Smooth muscle cell (in vitro differentiated cells): ENCODE results near the gene SLC30A4. TPM values are rescaled to one million over a fixed set of nuclear protein-coding genes. Genes with fewer than 3 reads are reported as not detected.
A peak's percentile ranks its signal among the peaks of the same experiment; 100 is the strongest.

Source experiments
- DNase-seq: peaks from one replicate; lab custom pipeline; 2025; ENCODE audit not compliant: unreplicated experiment; lab: John Stamatoyannopoulos, UW
- H2AFZ ChIP-seq: fragments of 200-600 bp; sonication (generic); 2 replicates; pipeline ENCODE4 v1.6.0; 2016; ENCODE audit warnings: antibody characterized with exemption, low read depth, mild to moderate bottlenecking
- H3F3A ChIP-seq: fragments of 200-600 bp; sonication (generic); 2 replicates; pipeline ENCODE4 v1.6.0; 2017; ENCODE audit warnings: antibody characterized with exemption, low read depth
- H3K27ac ChIP-seq: fragments of 200-600 bp; sonication (generic); 2 replicates; pipeline ENCODE4 v1.5.1; 2016; ENCODE audit warnings: low read depth, mild to moderate bottlenecking
- H3K27me3 ChIP-seq: fragments of 200-600 bp; sonication (generic); 2 replicates; pipeline ENCODE4 v1.6.1; 2016; ENCODE audit warnings: low read depth, mild to moderate bottlenecking
- H3K36me3 ChIP-seq: fragments of 200-600 bp; sonication (generic); 2 replicates; pipeline ENCODE4 v1.5.1; 2016; ENCODE audit warnings: low read depth
- H3K4me1 ChIP-seq: fragments of 200-600 bp; sonication (generic); 2 replicates; pipeline ENCODE4 v1.5.1; 2016; ENCODE audit warnings: low read depth
- H3K4me2 ChIP-seq: fragments of 200-600 bp; sonication (generic); 2 replicates; pipeline ENCODE4 v1.6.0; 2016; ENCODE audit warnings: mild to moderate bottlenecking
- H3K4me3 ChIP-seq: fragments of 200-600 bp; sonication (generic); 2 replicates; pipeline ENCODE4 v1.5.1; 2016; ENCODE audit warnings: mild to moderate bottlenecking
- H3K79me2 ChIP-seq: fragments of 200-600 bp; sonication (generic); 2 replicates; pipeline ENCODE4 v1.6.0; 2016; ENCODE audit warnings: low read depth, mild to moderate bottlenecking
- H3K9ac ChIP-seq: fragments of 200-600 bp; sonication (generic); 2 replicates; pipeline ENCODE4 v1.6.0; 2016; ENCODE audit warnings: low read depth
- H3K9me3 ChIP-seq: fragments of 200-600 bp; sonication (generic); replicated peaks from 2 replicates; pipeline ENCODE4 v1.5.1; 2016; ENCODE audit warnings: low read depth
- H4K20me1 ChIP-seq: fragments of 200-600 bp; sonication (generic); 2 replicates; pipeline ENCODE4 v1.6.0; 2016; ENCODE audit warnings: low read depth
- WGBS: methylation state at CpG from one replicate; pipeline ENCODE4 v1.1.7; 2016; ENCODE audit warnings: low lambda C conversion rate; 5-methylcytosine and 5-hydroxymethylcytosine counted together
- polyA plus RNA-seq: library from polyadenylated mRNA; unstranded; fragments of >200 nt; fragmentation: Nextera tagmentation; extraction: Ambion mirVana; gene quantifications from 2 replicates; pipeline ENCODE4 v1.2.1, GENCODE V29; 2016
- total RNA-seq: library from RNA; depleted of rRNA; stranded (reverse); fragments of >200 nt; gene quantifications from 2 replicates; pipeline ENCODE4 v1.2.3, GENCODE V29; 2014
- TF ChIP-seq, protein P1 (sequence below): fragments of 200-600 bp; sonication (generic); IDR thresholded peaks from 2 replicates; pipeline ENCODE4 v1.5.1; 2017; ENCODE audit warnings: borderline replicate concordance, mild to moderate bottlenecking, antibody characterized with exemption; ENCODE audit not compliant: insufficient read depth, poor library complexity, severe bottlenecking

The SLC30A4 gene, protein sequence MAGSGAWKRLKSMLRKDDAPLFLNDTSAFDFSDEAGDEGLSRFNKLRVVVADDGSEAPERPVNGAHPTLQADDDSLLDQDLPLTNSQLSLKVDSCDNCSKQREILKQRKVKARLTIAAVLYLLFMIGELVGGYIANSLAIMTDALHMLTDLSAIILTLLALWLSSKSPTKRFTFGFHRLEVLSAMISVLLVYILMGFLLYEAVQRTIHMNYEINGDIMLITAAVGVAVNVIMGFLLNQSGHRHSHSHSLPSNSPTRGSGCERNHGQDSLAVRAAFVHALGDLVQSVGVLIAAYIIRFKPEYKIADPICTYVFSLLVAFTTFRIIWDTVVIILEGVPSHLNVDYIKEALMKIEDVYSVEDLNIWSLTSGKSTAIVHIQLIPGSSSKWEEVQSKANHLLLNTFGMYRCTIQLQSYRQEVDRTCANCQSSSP
- total RNA-seq (4.8 and 7.9 TPM in 2 replicates), polyA plus RNA-seq (0.43 and 1.9 TPM in 2 replicates)

DNA sequence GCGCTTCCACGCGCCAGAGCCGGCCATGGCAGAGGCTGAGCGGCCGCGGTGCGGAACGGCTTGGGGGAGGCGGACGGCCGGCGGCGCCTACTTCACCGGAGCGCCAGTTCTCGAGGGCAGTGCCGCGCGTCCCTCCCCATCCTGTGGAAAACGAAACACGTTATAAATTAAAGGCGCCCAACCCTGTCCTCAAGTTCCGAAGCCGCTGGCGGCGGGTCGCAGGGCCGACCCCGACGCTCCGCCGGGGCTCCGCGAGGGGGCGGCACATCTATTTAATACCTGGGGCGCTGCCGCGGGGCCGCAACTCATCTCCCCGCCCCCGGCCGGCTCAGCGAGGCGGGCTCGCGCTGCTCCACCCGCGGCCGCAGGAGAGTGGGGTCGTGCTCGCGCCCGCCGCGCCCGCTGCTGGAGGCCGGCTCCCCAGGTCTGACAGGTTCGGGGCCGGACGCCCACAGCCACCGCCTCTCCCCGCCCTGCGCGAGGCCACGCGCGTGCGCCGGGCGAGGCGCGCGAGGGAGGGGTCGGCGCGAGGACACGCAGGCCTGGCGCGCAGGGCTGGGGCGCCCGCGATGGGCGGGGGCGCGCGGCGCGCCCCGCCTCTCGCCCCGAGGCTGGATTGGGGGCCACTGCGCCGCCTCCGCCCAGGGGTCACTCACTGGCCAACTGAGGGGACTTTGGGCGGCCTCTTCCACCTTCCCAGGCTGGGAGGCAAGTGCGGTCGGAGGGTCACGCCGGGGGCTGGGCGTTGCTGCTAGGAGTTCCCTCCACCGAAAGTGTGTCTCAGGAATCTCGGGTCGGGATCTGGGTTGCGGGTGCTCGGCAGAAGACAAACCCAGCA lies at the start of gene SLC30A4:
TSS of gene SLC30A4 (minus strand) at position 428 of the 838 bp plus-strand sequence. CDS start at position 27, 401 bp downstream.
- WGBS, result 1% methylated on average over 84 of the region's 106 CpGs
- H3K9ac ChIP-seq, result peak within 1 kb of the TSS; percentile 43
- peaks cover 7% of the 10 kb centered on the region for H3K4me1 ChIP-seq
- H3F3A ChIP-seq, result no peaks in the 10 kb centered on the region
- H3K4me3 ChIP-seq, result peak within 1 kb of the TSS; percentile 67
- H3K36me3 ChIP-seq, result no peaks in the 10 kb centered on the region
- no peaks in the 10 kb centered on the region for H3K79me2 ChIP-seq
- DNase-seq, result peak; percentile 48
- H3K4me2 ChIP-seq, result peak within 1 kb of the TSS; percentile 96
- H2AFZ ChIP-seq, result peak within 1 kb of the TSS; percentile 98
- TF ChIP-seq, protein P1, sequence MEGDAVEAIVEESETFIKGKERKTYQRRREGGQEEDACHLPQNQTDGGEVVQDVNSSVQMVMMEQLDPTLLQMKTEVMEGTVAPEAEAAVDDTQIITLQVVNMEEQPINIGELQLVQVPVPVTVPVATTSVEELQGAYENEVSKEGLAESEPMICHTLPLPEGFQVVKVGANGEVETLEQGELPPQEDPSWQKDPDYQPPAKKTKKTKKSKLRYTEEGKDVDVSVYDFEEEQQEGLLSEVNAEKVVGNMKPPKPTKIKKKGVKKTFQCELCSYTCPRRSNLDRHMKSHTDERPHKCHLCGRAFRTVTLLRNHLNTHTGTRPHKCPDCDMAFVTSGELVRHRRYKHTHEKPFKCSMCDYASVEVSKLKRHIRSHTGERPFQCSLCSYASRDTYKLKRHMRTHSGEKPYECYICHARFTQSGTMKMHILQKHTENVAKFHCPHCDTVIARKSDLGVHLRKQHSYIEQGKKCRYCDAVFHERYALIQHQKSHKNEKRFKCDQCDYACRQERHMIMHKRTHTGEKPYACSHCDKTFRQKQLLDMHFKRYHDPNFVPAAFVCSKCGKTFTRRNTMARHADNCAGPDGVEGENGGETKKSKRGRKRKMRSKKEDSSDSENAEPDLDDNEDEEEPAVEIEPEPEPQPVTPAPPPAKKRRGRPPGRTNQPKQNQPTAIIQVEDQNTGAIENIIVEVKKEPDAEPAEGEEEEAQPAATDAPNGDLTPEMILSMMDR, result peak; percentile 26
- H3K27ac ChIP-seq, result no peak within 1 kb of the TSS
- H4K20me1 ChIP-seq, result no peaks in the 10 kb centered on the region
- peaks cover 54% of the 10 kb centered on the region for H3K27me3 ChIP-seq
- no peaks in the 10 kb centered on the region for H3K9me3 ChIP-seq

GRCh38 chr15:45555934-45556608 lies 33.5 kb upstream of the SLC30A4 start:
- H2AFZ ChIP-seq, result no peak overlapping the region
- WGBS, result 66% methylated on average over 3 of the region's 3 CpGs

DNA sequence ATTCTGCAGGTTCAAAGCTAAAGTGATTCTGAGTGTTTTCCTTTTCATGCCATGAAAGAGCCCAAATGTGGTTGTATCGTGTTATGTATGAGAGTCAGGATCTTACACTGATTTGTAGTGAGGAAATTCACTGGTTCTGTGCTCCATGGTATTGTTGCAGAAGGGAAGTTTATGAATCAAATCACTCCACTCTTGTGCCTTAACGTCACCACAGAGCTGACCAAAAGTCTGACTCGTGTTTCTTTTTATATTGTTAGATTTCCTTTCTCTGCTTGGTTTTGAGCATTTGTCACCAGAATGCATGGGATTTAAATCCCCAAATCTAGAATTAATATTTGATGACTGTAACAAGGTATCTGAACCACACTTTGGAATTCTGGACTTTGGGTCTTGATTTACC lies 29.1 kb upstream of the SLC30A4 start:
- no peak overlapping the region for H3K27ac ChIP-seq
- no peak overlapping the region for H3K9ac ChIP-seq
- TF ChIP-seq, protein P1, result no peak
- no peaks in the 10 kb centered on the region for H4K20me1 ChIP-seq
- no peaks in the 10 kb centered on the region for H3K4me1 ChIP-seq
- H2AFZ ChIP-seq, result no peak overlapping the region
- H3K27me3 ChIP-seq, result peaks cover 21% of the 10 kb centered on the region
- 86% methylated on average over 3 of the region's 3 CpGs for WGBS
- H3K4me3 ChIP-seq, result no peak overlapping the region
- H3K36me3 ChIP-seq, result no peaks in the 10 kb centered on the region
- no peak overlapping the region for H3K4me2 ChIP-seq
- H3K79me2 ChIP-seq, result no peaks in the 10 kb centered on the region
- no peaks in the 10 kb centered on the region for H3K9me3 ChIP-seq
- no peak for DNase-seq
- no peaks in the 10 kb centered on the region for H3F3A ChIP-seq

More at GRCh38 chr15:45555934-45556608, 33.5 kb upstream of the SLC30A4 start:
- no peaks in the 10 kb centered on the region for H3K79me2 ChIP-seq
- H3K27me3 ChIP-seq, result peaks cover 39% of the 10 kb centered on the region
- H3F3A ChIP-seq, result no peaks in the 10 kb centered on the region
- TF ChIP-seq, protein P1, result no peak
- H3K27ac ChIP-seq, result no peak overlapping the region
- H3K36me3 ChIP-seq, result no peaks in the 10 kb centered on the region
- no peak overlapping the region for H3K4me2 ChIP-seq
- H3K9ac ChIP-seq, result no peak overlapping the region
- H3K9me3 ChIP-seq, result no peaks in the 10 kb centered on the region
- DNase-seq, result no peak
- no peaks in the 10 kb centered on the region for H4K20me1 ChIP-seq
- no peak overlapping the region for H3K4me3 ChIP-seq
- no peaks in the 10 kb centered on the region for H3K4me1 ChIP-seq
